GM18519 (cell line): ENCODE results near the gene PROM1.

Source experiments
- ATAC-seq: cut with Tn5 transposase; IDR thresholded peaks from one replicate; pipeline ENCODE4 v1.9.1; 2021; ENCODE audit warnings: mild to moderate bottlenecking, moderate library complexity; ENCODE audit not compliant: unreplicated experiment, low FRiP score

PROM1 gene

DNA sequence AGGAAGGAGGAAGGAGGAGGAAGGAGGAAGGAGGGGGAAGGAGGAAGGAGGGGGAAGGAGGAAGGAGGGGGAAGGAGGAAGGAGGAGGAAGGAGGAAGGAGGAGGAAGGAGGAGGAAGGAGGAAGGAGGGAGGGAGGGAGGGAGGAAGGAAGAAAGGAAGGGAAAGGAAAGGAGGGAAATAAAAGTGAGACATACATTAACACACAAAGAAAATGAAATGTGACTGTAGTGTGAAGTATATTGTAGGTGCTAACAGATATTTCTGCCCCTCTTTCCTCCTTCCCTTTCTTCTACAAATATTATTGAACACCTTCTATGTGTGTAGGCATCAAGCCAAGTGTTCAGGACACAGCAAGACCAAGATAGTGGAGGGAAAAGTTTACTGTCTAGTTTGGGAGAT is 26.4 kb upstream of the PROM1 start:
- no peak for ATAC-seq

DNA sequence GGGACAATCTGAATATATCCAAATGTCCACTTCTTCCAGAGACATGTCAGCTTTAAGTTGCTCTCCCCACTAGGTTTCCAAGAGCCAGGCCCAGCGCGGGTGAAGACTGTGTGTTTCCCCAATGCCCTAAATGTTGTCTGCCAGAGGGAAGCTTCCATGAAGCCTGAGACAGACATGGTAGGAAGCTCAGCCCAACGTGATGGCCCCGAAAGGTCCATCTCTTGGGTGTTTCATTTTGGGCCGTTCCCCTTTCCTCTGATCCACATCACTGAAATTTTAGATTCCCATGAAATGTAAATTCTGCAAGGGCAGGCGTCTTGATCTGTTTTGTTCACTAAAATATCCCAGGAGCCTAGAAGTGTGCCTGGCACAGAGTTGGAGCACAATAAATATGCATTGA is 25.4 kb upstream of the PROM1 start:
- no peak for ATAC-seq

DNA sequence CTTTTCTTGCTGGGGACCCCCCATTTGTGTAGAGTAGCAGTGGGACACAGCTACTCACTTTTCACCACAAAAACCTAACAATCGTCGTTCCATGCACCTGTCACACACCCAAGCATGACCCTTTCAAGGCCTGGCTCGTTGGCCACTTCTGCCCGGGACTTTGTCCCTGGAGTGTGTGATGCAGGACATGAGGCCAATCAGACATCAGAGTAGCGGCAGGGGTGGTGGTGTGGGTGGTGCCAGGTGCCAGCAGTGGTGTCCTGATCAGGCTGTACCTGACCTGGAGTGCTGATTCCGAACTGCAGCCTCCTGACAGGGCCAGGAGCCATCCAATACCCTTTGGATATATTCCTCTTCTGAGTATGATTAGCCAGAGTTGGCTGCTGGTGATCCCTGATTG is 23.1 kb upstream of the PROM1 start:
- no peak for ATAC-seq

DNA sequence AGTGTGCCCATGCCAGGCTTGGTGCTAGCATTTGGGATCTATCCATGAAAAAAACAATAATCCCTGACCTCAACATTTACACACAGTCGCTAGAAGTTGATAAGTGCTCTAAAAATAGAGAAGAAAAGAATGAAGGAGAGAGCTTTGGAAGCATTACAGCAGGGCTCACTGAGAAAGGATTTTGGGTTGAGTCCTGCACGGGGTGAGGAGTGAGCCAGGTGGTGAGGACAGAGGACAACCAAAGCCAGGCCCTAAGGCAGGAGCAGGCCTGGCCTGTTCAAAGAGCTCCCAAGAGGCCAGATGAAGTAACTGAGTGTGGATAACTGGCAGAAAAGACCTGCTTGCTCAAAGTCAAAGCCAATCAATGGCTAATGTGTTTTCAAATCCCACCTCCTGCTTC is 20.7 kb upstream of the PROM1 start:
- ATAC-seq = no peak

DNA sequence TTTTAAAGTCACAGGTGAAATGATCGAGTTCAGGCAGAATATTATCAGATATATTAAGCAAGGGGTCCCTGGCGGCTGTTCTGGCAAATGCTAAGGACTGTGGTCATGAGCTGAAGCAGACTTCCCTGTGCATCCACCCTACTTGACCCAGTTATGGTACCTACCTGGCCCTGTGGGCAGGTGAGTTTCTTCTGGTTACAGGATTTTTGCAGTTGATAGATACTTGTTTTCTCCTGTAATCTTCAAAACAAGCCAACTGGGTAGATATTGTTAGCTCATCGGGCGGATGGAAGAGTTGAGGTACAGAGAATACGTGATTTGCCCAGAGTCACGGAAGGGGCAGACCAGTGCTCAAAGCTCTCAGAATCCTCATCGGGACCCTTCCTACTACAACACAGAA is 18.5 kb upstream of the PROM1 start:
- ATAC-seq = no peak

DNA sequence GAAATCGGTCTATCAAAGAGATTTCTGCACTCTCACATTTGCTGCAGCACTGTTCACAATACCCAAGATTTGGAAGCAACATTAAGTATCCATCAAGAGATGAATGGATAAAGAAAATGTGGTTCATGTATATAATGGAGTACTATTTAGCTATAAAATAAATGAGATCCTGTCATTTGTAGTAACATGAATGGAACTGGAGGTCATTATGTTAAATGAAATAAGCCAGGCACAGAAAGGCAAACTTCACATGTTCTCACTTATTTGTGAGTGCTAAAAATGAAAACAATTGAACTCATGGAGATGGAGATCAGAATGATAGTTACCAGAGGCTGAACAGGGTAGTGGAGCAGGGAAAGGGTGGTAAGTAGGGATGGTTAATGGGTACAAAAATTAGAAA is 17.0 kb upstream of the PROM1 start:
- no peak for ATAC-seq

DNA sequence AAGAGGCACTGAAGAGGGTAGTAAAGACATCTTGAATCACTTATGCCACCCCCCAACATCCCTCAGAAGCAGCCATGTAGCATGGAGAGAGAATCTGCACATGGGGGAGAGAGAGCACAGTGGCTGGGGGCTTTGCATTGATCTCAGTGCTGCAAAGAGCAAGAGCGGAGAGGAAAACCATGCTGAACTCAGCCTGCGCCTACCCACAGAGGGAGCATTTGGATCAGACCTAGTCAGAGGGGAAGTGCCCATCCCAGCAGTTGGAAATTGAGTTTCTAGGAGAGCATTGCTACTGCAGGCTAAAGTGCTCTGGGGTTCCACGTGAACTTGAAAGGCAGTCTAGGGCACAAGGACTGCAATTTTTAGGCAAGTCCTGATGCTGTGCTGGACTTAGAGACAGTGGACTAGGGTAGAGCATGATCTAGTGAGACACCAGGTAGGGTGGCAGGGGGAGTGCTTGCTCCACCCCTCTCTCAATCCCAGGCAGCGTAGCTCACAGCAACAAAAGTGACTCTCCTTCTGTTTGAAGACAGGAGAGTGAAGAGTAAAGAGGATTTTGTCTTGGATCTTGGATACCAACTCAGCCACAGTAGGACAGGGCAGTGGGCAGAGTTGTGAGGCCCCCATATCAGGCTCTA is 9.0 kb upstream of the PROM1 start:
- ATAC-seq = no peak

DNA sequence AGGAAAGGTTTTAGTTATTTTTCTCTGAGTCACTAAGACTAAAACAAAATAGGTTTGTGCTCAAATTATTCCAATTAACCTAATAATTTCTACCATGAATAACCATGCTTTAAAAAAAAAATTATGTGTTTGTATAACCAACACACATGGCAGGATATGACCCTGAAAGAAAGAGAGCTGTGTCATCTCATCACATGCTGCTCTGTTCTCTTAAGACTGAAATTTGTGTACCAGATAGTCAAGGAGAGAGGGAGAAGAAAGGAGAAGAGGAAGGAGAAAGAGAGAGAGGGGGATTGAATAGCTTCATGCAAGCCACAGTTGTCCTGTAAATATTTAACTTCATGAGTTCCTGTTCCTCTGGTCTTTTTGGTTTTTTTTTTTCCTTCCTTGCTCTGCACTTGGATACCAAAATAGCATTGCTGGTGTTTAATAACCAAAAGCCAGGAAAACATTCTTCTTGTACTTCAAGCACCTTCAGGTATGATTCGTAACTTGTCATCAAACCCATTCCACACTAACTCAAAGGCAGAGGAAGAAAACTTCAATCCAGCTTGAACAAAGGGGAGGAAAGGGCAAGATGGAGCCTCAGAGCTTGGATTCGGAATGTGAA is 6.4 kb upstream of the PROM1 start:
- no peak for ATAC-seq

DNA sequence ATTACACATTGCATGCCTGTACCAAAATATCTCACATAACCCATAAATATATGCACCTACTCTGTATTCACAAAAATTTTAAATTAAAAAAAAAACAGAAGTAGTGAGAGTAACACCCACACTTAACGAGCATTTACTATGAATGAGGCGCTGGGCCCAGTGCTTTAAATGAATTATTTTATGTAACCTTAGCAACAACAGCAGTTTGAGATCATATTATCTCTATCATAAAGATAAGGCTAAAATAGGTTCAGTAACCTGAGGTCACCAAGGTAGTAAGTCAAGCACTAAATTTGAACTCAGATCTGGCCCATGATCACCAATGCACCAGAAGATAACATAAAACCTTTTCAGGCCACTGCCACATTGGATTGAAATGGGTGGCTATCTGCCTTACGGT is 5.3 kb upstream of the PROM1 start:
- no peak for ATAC-seq

DNA sequence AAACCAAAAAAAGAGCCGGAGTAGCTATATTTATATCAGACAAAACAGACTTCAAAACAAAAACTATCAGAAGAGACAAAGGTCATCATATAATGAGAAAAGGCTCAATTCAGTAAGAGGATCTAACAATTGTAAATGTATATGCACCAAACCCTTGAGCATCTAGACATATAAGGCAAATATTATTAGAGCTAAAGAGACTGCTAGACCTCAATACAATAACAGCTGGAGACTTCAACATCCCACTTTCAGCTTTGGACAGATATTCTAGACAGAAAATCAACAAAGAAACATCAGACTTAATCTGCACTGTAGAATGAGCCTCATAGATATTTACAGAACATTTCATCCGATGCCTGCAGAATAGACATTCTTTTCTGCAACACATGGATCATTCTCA is 4.8 kb upstream of the PROM1 start:
- ATAC-seq = no peak

DNA sequence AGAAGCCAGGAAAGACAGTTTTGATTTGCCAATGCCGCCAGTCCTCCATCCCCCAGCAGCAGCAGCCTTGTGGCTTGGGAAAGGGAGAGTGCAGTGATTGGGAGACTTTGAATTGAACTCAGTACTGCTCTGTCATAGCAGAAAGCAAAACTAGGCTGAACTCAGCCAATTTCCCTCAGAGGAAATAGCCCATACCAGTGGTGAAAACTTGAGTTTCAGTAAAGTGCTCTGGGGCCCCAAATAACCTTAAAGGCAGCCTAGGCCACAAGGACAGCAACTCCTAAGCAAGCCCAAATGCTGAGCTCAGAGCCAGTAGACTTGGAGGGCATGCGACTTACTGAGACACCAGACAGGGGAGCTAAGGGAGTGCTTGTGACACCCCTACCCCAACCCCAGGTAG is 2.0 kb upstream of the PROM1 start:
- peak; percentile 70 for ATAC-seq

DNA sequence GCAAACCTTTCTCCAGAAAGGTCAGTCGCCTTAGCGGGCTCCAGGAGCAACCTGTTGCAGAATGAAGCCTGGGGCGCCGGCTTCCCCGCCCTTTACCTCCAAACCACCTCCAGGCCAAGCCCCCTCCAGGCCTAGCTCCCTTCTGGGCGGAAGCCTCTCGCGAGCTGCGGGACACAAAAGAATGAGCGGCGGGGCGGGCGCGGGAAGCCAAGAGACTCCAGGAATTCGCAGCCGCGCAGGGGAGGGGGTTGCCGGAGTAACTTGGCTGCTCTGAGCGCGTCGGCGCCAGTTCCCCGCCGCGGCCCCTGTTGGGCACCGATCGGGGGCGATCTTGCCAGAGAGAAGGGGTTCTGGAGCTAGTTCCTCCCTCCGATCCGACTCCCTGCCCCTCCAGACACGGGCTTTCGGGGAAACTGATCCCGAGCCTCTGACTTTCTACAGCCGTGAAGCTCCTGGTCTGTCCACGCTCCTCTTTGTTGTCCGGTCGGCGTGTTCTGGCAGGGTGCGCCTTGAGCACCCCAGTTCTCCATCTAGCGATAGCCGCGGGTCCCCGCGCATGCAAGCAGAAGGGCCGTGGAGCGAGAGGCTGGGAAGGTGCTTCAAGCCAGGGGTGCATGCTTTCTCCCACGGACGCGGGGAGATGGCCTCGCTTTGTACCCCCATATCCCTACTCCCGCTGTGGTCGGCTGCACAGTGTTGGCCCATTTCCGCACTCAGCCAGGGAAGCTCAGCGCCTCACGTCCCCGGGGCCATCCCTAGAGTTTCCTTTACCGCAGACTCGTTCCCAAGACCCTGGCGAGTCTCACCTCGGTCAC is 1.2 kb downstream of the PROM1 start:
- no peak for ATAC-seq

DNA sequence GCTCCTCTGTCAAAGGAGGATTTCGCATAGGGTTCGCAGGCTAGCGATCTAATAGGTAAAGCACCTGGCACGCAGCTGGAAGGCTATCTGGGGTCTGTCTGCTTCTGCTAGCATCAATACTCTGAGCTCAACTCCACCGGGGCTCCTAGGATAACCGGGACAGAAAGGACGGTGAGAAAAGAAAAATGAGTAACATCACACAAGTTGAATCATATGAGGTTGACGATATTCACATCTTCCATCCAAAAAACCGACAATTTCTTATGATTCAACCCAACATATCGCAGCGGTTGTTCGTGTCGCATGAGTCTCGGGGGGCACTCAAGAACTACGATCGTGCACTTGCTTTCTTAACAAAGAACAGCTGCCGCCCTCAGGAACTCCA is 1.8 kb downstream of the PROM1 start:
- ATAC-seq = no peak

DNA sequence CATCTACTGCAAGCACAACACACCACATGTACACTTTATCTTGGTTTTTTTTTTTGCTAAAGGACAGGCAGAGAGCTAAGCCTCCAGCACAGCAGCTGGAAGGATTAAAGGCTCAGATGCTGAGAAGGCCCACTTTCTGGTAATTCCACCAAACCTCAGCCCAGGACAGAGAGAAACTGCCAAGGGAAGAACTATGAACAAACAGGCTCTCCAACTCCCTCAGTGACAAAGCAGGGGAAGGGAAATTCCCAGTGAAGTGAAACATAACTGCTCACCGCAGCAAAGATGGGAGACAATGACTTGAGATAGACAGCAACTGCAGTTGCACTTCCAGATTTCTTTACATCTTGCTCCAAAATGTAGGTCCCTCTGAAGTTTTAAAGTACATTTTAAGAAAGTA is 4.8 kb downstream of the PROM1 start:
- peak; percentile 73 for ATAC-seq

DNA sequence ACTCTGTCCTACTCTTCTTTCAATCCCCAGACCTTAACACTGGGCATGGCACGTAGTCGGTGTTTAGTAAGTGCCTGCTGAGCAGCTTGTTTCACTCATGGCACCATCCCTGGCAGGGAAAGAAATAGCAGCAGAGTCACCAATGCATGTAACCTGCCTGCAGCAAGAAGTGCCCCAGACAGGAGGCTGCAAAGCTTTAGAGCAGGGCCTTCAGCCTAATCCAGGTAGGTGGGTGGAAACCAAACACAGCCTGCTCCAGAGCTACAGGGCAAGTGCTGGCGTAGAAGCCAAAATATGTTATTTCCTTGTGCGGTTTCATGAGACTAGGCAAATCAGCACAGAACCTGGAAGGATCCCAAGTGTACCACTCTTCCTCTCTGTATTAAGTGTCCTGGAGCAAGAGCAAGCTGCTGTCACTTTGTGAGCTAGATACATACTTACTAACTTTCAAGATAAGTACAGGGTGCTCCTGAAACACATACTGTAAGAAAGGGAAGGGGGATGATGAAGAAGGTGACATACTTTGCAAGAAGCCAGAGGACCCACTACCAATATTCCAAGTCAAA is 5.5 kb downstream of the PROM1 start:
- ATAC-seq = no peak

DNA sequence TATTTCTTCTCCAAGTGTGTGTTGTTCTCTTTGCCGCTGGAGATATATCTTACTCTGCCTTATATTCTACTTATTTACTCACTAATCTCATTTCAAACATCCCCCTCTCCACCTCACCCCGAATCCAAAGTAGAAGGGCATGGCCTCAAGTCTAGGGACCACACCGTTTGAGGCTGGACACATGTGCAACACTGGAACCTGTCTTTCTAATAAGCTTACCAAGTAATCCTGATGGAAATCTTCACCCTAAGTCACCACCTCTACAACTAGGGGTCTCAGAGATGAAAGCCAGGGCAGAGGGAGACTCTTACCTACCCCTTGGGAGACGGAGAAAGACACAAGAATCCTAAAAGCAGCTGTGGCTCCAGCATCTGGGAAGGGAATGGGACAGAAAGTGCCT is 6.0 kb downstream of the PROM1 start:
- ATAC-seq = no peak

DNA sequence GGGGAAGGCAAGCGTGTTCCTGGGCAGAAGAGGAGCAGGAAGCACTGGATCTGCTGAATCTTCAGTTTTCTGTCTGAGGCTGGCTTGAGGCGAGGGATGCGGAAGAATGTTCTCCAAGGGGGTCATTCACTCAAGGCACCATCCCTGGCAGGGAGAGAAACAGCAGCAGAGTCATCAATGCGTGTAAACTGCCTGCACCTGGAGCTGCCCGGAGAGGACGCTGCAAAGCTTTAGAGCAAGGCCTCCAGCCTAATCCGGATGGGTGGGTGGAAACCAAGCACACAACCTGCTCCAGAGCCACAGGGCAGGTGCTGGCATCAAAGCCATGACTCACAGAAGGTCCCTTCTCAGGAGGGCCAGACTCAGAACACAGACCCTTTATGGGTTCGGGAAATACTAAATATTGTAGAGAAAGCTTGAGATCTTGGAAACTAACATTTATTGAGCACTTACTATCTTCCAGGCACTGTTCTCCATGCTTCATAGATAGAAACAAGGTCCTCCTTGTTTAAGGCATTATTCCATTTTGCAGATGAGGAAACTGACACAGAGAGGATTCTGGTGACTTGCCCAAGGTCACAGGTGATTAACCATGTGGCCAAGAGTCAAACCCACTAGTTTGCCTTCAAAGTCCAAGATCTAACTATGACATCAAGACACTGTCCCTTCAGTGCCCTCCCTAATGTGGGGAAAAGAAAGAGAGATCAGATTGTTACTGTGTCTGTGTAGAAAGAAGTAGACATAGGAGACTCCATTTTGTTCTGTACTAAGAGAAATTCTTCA is 7.7 kb downstream of the PROM1 start:
- ATAC-seq = no peak

DNA sequence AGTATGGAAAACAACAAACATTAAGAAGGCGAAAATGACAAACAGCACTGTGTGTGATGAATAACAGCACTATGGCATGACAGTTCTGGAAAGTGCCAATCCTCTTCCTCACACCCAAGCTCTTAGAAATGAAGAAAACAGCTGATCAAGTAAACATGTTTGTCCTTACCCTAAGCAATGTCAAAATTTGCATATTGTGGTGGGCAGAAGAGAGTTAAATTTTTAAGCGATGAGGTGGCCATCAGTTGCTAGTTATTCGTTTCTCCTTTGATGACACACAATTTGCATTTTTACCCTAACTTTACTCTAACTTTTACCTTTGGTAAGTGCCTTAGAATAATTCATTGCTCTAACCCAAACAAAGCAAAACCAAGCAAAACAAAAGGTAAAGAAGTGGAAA is 8.8 kb downstream of the PROM1 start:
- no peak for ATAC-seq

DNA sequence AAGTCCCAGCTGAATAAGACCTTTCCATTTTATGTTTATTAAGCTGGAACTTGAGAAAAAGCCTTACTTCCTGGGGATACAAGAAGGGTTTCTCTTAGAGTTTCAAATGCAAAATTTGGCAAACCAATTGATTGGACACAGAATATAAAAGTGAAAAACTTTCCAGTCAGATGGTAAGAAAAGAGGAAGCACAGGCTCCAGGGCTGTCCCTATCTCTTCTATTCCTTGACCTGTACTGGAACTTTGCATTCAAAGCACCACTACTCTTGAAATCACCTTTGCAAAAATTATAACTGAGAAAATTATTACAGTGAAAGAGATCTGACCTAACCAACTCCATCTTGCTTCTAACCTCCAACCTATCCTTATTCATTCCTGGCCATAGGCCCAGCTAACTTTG is 11.7 kb downstream of the PROM1 start:
- no peak for ATAC-seq

DNA sequence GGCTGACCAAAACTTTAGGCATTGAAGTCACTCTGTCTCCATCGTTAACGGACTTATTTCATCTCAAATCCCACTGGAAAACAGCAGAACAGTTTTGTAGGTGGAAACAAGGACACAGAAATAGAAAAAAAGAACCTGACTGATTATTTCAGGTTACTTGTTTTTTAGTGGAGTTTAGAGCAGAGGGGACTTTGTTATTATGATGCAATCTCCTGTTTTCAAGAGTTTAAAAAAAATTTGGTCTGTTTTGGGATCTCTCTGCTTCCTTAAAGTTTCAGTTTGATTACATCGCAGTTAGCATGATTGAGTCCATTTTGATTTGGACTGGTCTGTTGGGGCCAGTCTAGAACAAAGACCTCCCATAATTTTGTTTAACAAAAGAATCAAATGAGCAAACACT is 13.6 kb downstream of the PROM1 start:
- ATAC-seq = no peak

DNA sequence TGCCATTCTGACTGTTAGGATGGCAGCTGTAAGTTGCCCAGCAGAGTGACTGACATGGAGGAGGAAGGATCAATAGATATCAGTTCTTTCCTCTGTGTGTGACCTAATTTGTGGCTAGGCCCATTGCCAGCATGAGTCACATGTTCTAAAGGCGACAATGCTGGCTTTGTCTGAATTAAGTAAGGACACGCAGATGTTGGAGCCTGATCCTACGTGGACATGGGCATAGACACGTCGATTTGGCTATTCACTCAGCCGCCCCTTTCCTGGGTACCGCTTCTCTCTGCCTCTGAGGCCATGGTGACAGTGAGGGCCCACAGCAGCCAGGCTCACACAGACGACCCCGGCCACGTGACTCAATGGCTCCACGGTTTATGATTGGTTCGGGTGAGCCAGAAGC is 16.3 kb downstream of the PROM1 start:
- ATAC-seq = no peak
